GM10248 (cell line): ENCODE measurements around the gene ARHGAP21.

Source experiments
- CTCF ChIA-PET: fragments of 300-600 bp; sonication (Branson Sonifier 250); formaldehyde crosslinking; extraction: SDS; loops from one replicate; lab custom pipeline; 2021; ENCODE audit warnings: antibody characterized with exemption; lab: Yijun Ruan, JAX
- POLR2A ChIA-PET: fragments of 350-650 bp; sonication (Branson Sonifier 250); formaldehyde crosslinking; extraction: SDS; loops from one replicate; lab custom pipeline; 2020; ENCODE audit warnings: antibody characterized with exemption; lab: Yijun Ruan, JAX
- DNase-seq: peaks from one replicate; pipeline ENCODE4 v3.0.0; 2012; ENCODE audit errors: extremely low spot score
- TF ChIP-seq, protein P1 (sequence below): IDR thresholded peaks from 2 replicates; pipeline ENCODE4 v1.5.1; 2012; ENCODE audit warnings: mild to moderate bottlenecking, low read depth; ENCODE audit errors: extremely low read depth, missing control alignments, control extremely low read depth

ARHGAP21 gene

DNA sequence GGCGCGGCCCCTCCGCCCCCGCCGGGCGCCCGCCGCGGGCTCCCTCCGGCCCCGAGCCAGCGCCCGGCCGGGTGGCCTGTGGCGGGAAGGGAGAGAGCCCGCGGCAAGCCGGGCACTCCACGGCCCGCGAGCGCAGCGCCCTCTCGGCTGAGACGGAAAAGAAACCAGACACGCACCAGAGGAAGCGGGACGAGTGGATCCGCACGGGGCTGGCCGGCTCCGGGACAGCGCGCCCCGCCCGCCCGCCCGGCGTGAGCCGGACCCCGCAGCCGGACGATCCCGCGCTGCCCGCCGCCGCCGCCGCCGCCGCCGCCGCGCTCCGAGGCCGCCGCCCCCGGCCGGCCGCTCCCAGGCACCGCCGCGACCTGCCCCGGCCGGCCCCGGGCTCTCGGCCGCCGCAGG lies 300 bp downstream of the ARHGAP21 start:
- POLR2A ChIA-PET: interaction anchor here (1.3 to 1.4 kb wide), 2 partner anchors 52 to 73 kb away, joined by 3 to 4 read pairs; no protein-coding TSS in a partner anchor

DNA sequence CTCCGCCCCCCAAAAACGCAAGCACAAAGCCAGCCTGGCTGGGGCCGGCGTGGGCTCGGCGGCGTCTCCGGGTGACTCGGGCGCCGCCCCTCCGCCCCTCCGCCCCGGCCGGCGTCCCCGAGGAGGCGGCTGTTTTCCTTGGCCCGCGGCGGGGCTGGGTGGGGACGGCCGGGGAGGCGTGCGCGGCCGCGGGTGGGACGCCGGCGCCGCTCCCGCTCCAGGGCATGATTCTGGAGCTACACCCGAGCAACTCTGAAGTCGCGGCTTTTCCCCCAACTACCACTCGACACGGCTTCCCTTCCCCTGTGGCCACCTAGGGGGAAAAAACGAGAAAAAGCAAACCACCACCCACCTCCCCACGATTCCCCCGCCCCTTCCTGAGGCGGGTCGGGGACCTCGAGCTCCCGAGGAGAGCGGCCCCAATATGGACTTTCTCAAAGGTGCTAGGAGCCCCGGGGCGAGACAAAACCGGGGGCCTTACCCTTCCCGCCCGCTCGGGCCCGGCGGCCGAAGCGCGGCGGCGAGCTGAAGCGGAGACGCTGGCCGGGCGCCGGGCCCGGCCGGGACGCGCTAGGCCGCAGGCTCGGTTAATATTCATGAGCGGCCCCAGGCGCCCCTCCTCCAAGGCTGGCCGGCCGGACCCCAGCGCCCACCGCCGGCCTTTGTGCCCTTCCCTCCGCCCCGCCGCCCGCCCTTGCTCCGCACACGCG lies 856 bp downstream of the ARHGAP21 start:
- peak; percentile 73 for DNase-seq
- POLR2A ChIA-PET: no interaction called here
- CTCF ChIA-PET: interaction anchor here (0.7 to 2.1 kb wide), 2 partner anchors 24 to 90 kb away, joined by 3 to 6 read pairs; no protein-coding TSS in a partner anchor
- TF ChIP-seq, protein P1, sequence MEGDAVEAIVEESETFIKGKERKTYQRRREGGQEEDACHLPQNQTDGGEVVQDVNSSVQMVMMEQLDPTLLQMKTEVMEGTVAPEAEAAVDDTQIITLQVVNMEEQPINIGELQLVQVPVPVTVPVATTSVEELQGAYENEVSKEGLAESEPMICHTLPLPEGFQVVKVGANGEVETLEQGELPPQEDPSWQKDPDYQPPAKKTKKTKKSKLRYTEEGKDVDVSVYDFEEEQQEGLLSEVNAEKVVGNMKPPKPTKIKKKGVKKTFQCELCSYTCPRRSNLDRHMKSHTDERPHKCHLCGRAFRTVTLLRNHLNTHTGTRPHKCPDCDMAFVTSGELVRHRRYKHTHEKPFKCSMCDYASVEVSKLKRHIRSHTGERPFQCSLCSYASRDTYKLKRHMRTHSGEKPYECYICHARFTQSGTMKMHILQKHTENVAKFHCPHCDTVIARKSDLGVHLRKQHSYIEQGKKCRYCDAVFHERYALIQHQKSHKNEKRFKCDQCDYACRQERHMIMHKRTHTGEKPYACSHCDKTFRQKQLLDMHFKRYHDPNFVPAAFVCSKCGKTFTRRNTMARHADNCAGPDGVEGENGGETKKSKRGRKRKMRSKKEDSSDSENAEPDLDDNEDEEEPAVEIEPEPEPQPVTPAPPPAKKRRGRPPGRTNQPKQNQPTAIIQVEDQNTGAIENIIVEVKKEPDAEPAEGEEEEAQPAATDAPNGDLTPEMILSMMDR: no peak

More for the DNA sequence above, 300 bp downstream of the ARHGAP21 start:
- TF ChIP-seq, protein P1: no peak
- peak; percentile 49 for DNase-seq
- CTCF ChIA-PET: interaction anchor here (0.7 to 2.1 kb wide), 4 partner anchors 13 to 232 kb away, joined by 3 to 6 read pairs (median 4); no protein-coding TSS in a partner anchor

DNA sequence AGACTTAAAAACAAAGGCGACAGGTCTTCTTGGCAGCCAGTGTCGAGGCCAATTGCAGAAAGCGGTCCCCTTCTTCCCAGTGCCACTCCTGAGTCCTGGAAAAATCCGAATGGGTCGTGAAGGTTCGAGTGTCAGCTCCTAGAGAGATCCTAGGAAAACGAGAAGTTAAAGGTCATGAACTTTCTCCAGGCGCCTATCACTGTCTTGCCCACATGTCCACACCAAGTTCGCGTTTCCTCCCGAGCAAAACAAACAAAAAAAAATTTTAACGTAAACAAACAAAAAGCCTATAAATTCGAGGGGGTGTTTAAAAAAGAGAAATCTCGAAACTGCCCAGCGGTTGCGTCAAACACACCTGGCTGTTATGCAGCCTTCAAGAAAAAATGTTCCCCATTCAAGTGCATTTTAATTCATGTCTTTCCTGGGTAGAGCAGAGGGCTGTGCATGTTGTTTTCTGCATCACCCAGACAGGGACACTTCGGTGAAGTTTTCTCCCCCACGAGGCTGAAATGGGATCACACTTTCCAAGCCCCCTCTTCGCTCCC lies 1.5 kb downstream of the ARHGAP21 start:
- CTCF ChIA-PET: no interaction called here
- POLR2A ChIA-PET: no interaction called here
- DNase-seq: no peak
- TF ChIP-seq, protein P1: no peak

DNA sequence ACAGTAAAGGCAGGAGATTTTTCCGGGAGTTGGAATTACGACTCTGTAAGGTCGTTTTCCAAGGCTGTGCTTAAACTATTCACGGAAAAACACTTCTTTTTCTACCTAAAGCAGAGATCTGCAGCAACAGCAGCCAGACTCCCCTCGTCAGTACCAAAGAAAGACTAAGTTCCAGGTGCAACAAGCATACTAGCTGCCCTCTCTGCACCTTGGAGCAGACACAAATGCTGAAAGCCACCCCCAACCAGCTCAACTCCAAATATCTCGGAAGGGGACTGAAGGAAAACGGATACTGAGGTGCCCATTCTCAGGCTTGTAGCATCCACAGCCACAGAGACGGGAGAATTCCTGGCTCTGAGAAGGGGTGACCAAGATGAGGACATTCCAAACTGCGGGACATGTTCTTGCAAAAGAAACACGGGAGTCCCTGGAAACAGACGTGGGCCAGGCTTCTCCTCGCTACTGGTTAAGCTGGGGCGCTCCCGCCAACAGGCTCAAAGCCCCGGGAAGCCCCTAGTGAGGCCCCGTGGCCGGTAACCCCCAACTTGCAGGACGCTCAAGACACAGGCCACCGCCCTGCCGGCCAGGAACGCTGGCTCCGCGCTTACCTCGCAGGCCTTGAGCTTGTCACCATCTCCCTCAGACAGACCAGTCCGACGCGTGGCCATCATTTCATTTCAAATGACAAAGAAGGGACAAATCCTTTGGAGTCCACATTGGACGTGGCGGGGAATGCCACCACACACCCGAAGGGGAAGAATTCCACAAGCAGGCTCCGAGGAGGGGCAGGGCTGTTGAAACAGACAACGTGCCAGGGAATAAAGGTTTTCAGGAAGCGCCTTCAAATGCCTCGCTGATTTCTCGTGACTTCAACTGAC lies 2.2 kb downstream of the ARHGAP21 start:
- ChIA-PET POLR2A (no interaction called here), CTCF (interaction anchor here (1.0 kb wide), 1 partner anchor 29 kb away, joined by 3 read pairs; no protein-coding TSS in a partner anchor)
- TF ChIP-seq, protein P1: no peak
- DNase-seq: no peak

DNA sequence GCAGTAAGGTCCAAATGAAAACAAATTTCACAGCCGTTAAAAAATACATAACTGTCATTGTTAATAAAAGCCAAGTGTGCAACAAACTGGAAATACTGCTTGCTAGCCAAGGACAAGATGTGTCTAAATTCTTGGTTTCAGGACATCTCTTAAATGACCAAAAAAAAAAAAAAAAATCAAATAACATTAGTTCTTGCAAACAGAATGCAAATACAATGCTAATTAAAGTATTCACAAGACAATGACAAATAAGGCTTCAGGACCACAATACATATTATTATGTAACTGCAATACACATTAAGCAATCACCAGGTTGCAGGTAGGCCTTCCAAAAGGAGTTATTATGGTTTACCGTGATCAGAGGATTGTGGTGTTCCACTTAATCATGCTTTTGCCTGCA lies 3.6 kb downstream of the ARHGAP21 start:
- TF ChIP-seq, protein P1: no peak
- ChIA-PET CTCF (no interaction called here), POLR2A (no interaction called here)
- DNase-seq: no peak
